Stimulated activated CD4-positive, alpha-beta T cell treated with anti-CD3 and anti-CD28 coated beads, Interleukin-1b, Interleukin-23, amount 100 ng/mL, for 1 hour (primary cell): Measurements from ENCODE around the gene C12orf50.
A peak's percentile ranks its signal among the peaks of the same experiment; 100 is the strongest.
"Not testable (repeated sequence)": the region's sequence is repeated elsewhere in the genome, so short reads cannot be mapped to it uniquely, and the experiment has no call there.

Experiments
- DNase-seq, 2 donors: peaks; one replicate each; pipeline ENCODE4 v3.0.0-alpha.2; 2020; ENCODE audit warnings: low read depth in 2 of 2

Gene C12orf50

GRCh38 chr12:88029093-88029665, at the start of gene C12orf50:
C12orf50 (minus strand) TSS chr12:88029401; CDS start chr12:88026962, 2,439 bp downstream.
- no peak for DNase-seq

GRCh38 chr12:88067301-88067700, 38.1 kb upstream of the C12orf50 start:
- no peak for DNase-seq

GRCh38 chr12:88063375-88063774, 34.2 kb upstream of the C12orf50 start:
- no peak for DNase-seq

- DNase-seq = no peak
These were observed 33.3 kb upstream of the C12orf50 start for GRCh38 chr12:88062474-88062873.

GRCh38 chr12:88058719-88059077, 29.5 kb upstream of the C12orf50 start:
- no peak for DNase-seq

- no peak for DNase-seq
These were observed 29.0 kb upstream of the C12orf50 start for GRCh38 chr12:88057994-88058718.

- no peak for DNase-seq
These were observed 27.4 kb upstream of the C12orf50 start for GRCh38 chr12:88056571-88056970.

- no peak for DNase-seq
These were observed 23.5 kb upstream of the C12orf50 start for GRCh38 chr12:88052686-88053085.

GRCh38 chr12:88044035-88044434, 14.8 kb upstream of the C12orf50 start:
- DNase-seq = no peak

- no peak for DNase-seq
These were observed 8.6 kb upstream of the C12orf50 start for GRCh38 chr12:88037770-88038169.

GRCh38 chr12:88036353-88036965, 7.3 kb upstream of the C12orf50 start:
- no peak for DNase-seq

GRCh38 chr12:88035907-88036289, 6.7 kb upstream of the C12orf50 start:
- no peak for DNase-seq

- DNase-seq = peak; percentile 49 to 80
These were observed 6.2 kb upstream of the C12orf50 start for GRCh38 chr12:88035271-88035906.

GRCh38 chr12:88031161-88031560, 2.0 kb upstream of the C12orf50 start:
- not testable (repeated sequence) for DNase-seq

GRCh38 chr12:88026196-88026595, 3.0 kb downstream of the C12orf50 start:
- no peak for DNase-seq

- DNase-seq = no peak
These were observed 11.2 kb downstream of the C12orf50 start for GRCh38 chr12:88017964-88018363.

GRCh38 chr12:88015825-88016224, 13.4 kb downstream of the C12orf50 start:
- no peak for DNase-seq

- no peak for DNase-seq
These were observed 17.4 kb downstream of the C12orf50 start for GRCh38 chr12:88011755-88012154.

GRCh38 chr12:88006351-88006750, 22.9 kb downstream of the C12orf50 start:
- DNase-seq = no peak

GRCh38 chr12:88001327-88001726, 27.9 kb downstream of the C12orf50 start:
- no peak for DNase-seq

- DNase-seq = no peak
These were observed 33.5 kb downstream of the C12orf50 start for GRCh38 chr12:87995581-87996178.

GRCh38 chr12:87991483-87991882, 37.7 kb downstream of the C12orf50 start:
- DNase-seq = no peak
